ENCODE data around the gene RNU1-1. TPM values are rescaled to one million over a fixed set of nuclear protein-coding genes. Genes with fewer than 3 reads are reported as not detected.
A peak's percentile ranks its signal among the peaks of the same experiment; 100 is the strongest.
"Not testable (repeated sequence)": the region's sequence is repeated elsewhere in the genome, so short reads cannot be mapped to it uniquely, and the experiment has no call there.

The RNU1-1 gene
- total and polyA plus RNA-seq, 4 donors = under 0.01 to 3,134 TPM; not detected in 2

DNA sequence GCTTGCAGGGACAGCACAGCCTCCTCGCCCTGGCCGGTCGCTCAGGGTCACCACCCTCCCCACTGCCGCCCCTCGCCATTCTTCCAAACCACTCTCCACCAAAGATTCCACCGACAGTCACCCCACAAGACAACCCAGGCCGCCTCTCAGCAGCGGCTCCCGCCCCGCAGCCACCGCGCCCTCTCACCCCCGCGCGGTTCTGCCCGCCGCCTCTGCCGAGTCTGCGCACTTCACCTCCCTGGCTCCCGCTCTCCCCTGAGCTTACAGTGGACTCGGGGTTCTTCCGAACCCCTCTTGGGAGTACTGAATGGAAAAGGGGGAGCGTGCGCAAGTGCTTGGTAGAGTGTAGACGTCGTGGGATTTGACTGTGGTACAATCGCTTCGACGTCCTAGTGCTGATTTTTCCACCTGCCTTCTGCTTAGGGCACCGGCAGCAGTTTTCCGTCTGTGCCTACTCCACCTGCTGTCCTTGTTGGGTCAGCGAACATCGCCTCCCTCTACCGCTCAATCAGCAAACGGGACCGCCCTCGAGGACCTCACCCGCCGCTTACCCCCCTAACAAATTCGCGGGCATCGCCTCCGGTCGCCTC, 20.2 kb upstream of the RNU1-1 start:
- not testable (repeated sequence) for H3K4me3 ChIP-seq; DNase-seq; H3K36me3 ChIP-seq (ENCODE audit: control insufficient read depth in 4 of 4, insufficient read depth in 4 of 4, low read length in 4 of 4); H3K9me3 ChIP-seq (ENCODE audit: control insufficient read depth in 4 of 4, insufficient read depth in 3 of 4, low read length in 3 of 4); H3K9ac ChIP-seq (ENCODE audit: insufficient read depth in 1 of 2, low read length in 2 of 2); ATAC-seq (ENCODE audit: insufficient read depth, low FRiP score); H3K27ac ChIP-seq (ENCODE audit: low read depth in 1 of 2, low read length in 1 of 2); H3K4me1 ChIP-seq (ENCODE audit: control insufficient read depth in 5 of 5, insufficient read depth in 5 of 5, low read length in 5 of 5)
- H3K27me3 ChIP-seq (ENCODE audit: control insufficient read depth in 3 of 3, insufficient read depth in 3 of 3, low read length in 2 of 3) = peaks cover 0 to 19% (median 18%) of the 10 kb centered on the region in 3 donors
- whole genome bisulfite sequencing, 2 donors = 17 to 30% methylated on average over 29 to 35 of the region's 44 CpGs

DNA sequence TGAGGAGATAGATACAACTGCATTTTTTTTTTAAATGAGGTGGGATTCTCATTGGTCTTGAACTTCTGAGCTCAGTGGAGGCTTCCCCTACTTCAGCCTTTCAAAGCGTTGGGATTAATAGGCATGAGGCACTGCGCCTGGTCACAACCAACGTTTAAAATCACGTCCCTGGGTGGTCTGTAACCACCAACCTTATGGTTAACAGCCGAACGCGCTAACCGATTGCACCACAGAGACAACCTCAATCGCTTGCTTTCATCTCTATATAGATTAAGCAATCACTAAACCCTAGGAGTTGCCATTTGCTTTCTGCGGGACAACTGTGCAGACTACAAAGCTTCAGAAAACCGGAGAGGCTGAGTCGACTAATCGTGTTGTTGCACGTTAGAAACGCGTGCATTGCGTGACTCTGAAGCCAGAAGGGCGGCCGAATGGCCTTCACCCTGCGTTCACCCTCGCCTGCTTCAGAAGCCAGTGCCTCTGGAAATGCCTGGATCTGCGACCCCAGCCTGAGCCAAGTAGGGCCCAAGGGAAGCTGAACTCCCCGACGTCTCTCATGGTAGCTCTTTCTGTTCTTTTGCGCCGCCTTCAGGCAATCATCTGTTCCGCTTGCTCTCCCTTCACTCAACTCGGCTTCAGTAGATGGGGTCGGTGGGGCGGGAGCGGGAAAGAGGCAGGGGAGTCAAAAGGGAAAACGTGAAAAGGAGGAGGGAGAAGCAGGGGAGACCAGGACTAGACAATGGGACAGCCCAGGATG, 18.3 kb upstream of the RNU1-1 start:
- not testable (repeated sequence) for H3K4me3 ChIP-seq; H3K36me3 ChIP-seq (ENCODE audit: control insufficient read depth in 4 of 4, insufficient read depth in 4 of 4, low read length in 4 of 4); H3K27ac ChIP-seq (ENCODE audit: low read depth in 1 of 2, low read length in 1 of 2); H3K9me3 ChIP-seq (ENCODE audit: control insufficient read depth in 4 of 4, insufficient read depth in 3 of 4, low read length in 3 of 4); H3K4me1 ChIP-seq (ENCODE audit: control insufficient read depth in 5 of 5, insufficient read depth in 5 of 5, low read length in 5 of 5); DNase-seq; H3K9ac ChIP-seq (ENCODE audit: insufficient read depth in 1 of 2, low read length in 2 of 2); ATAC-seq (ENCODE audit: insufficient read depth, low FRiP score)
- H3K27me3 ChIP-seq (ENCODE audit: control insufficient read depth in 3 of 3, insufficient read depth in 3 of 3, low read length in 2 of 3) = peaks cover 0 to 18% (median 18%) of the 10 kb centered on the region in 3 donors
- WGBS, 2 donors = 40% methylated on average over 24 to 28 of the region's 32 CpGs

DNA sequence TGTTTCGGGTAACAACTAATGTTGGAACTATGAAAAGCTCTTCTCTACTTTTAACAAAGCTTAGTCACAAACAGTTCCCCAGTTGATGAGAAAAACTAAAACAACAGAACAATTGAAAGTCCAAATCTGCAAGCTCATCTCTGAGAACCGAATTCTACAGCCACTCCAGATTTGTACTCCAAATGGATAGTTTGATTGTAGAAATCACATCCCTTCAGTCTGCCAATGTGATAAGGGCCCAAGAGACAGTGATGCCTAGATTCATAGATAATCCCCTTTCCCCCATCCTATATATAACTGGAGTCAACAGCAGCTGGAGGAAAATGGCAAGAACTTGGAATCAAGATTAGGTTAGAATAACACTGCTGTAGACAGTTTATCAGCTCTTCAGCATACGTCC, 14.3 kb upstream of the RNU1-1 start:
- H3K4me3 ChIP-seq; H3K4me1 ChIP-seq (ENCODE audit: control insufficient read depth in 5 of 5, insufficient read depth in 5 of 5, low read length in 5 of 5); H3K9ac ChIP-seq (ENCODE audit: insufficient read depth in 1 of 2, low read length in 2 of 2); H3K27ac ChIP-seq (ENCODE audit: low read depth in 1 of 2, low read length in 1 of 2); DNase-seq; H3K27me3 ChIP-seq (ENCODE audit: control insufficient read depth in 3 of 3, insufficient read depth in 3 of 3, low read length in 2 of 3); ATAC-seq (ENCODE audit: insufficient read depth, low FRiP score); H3K9me3 ChIP-seq (ENCODE audit: control insufficient read depth in 4 of 4, insufficient read depth in 3 of 4, low read length in 3 of 4); H3K36me3 ChIP-seq (ENCODE audit: control insufficient read depth in 4 of 4, insufficient read depth in 4 of 4, low read length in 4 of 4): not testable (repeated sequence)
- 77 to 81% methylated on average over 3 of the region's 3 CpGs for WGBS, 2 donors

DNA sequence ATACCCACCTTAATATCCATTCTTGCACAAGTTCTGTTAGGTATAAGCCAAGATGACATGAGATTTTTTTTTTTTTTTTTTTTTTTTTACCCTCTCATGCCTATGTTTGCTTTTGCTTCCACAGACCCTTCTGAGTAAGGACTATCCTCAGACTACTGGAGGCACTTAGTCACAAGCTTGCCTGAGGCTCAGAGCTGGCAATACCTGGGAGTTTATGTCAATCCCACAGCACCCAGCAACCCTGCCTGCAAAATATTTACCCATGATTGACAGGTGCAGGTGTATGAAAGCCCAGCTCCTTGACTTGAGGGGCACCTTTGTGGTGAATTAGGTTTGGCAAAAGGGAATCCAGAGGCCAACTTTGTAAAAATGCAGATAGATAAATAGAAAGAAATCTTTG, 11.7 kb upstream of the RNU1-1 start:
- DNase-seq = peak; percentile 34 to 57 (median 39)
- H3K9ac ChIP-seq (ENCODE audit: insufficient read depth in 1 of 2, low read length in 2 of 2) = not testable (repeated sequence)

DNA sequence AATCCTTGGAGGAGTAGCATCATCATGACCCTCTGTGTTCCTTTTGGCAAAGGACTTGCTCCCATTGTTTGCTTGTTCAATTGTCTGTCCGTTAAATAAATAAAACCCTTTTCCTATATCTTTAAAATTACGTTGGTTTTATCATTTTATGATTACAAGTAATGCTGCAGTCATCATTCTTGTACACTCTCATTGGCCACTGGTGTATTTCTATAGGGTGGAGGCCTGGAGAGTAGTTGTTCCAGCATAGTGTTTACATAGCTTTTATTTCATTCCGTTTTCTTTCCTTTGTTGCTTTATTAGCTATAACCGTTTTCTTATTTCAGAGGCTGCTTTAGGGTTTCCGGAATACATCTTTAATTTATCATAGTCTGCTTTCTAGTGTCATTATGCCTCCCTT, 7.6 kb upstream of the RNU1-1 start:
- not testable (repeated sequence) for H3K36me3 ChIP-seq (ENCODE audit: control insufficient read depth in 4 of 4, insufficient read depth in 4 of 4, low read length in 4 of 4); ATAC-seq (ENCODE audit: insufficient read depth, low FRiP score); H3K4me3 ChIP-seq; DNase-seq; H3K27ac ChIP-seq (ENCODE audit: low read depth in 1 of 2, low read length in 1 of 2); H3K9ac ChIP-seq (ENCODE audit: insufficient read depth in 1 of 2, low read length in 2 of 2); H3K4me1 ChIP-seq (ENCODE audit: control insufficient read depth in 5 of 5, insufficient read depth in 5 of 5, low read length in 5 of 5); H3K9me3 ChIP-seq (ENCODE audit: control insufficient read depth in 4 of 4, insufficient read depth in 3 of 4, low read length in 3 of 4)
- WGBS, 2 donors = 66 to 77% methylated on average over 5 of the region's 5 CpGs
- H3K27me3 ChIP-seq (ENCODE audit: control insufficient read depth in 3 of 3, insufficient read depth in 3 of 3, low read length in 2 of 3) = peaks cover 0 to 15% (median 12%) of the 10 kb centered on the region in 3 donors

More for the DNA sequence above, 11.7 kb upstream of the RNU1-1 start:
- H3K9me3 ChIP-seq (ENCODE audit: control insufficient read depth in 4 of 4, insufficient read depth in 3 of 4, low read length in 3 of 4); H3K27ac ChIP-seq (ENCODE audit: low read depth in 1 of 2, low read length in 1 of 2); ATAC-seq (ENCODE audit: insufficient read depth, low FRiP score); H3K4me1 ChIP-seq (ENCODE audit: control insufficient read depth in 5 of 5, insufficient read depth in 5 of 5, low read length in 5 of 5); H3K27me3 ChIP-seq (ENCODE audit: control insufficient read depth in 3 of 3, insufficient read depth in 3 of 3, low read length in 2 of 3); H3K36me3 ChIP-seq (ENCODE audit: control insufficient read depth in 4 of 4, insufficient read depth in 4 of 4, low read length in 4 of 4); H3K4me3 ChIP-seq: not testable (repeated sequence)

DNA sequence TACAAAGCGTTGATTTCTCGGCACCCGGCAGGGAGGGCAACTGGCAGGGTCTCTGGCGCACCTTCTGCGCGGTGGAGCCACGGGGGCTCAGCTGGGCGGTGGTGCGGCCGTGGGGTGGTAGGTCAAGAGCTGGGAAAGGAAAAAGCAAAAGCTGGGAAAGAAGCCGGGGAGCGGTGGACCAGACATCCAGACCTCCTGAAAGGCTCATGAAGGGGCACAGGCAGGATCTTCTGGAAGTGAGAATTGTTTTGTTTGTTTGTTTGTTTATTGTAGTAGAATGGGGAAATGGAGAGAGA, 7.2 kb upstream of the RNU1-1 start:
- Histone ChIP-seq H3K9ac (ENCODE audit: insufficient read depth in 1 of 2, low read length in 2 of 2) (no peak overlapping the region), H3K27me3 (ENCODE audit: control insufficient read depth in 3 of 3, insufficient read depth in 3 of 3, low read length in 2 of 3) (peaks cover 0 to 15% (median 12%) of the 10 kb centered on the region in 3 donors), H3K4me3 (no peak overlapping the region), H3K4me1 (ENCODE audit: control insufficient read depth in 5 of 5, insufficient read depth in 5 of 5, low read length in 5 of 5) (peaks cover 0 to 5% (median 0%) of the 10 kb centered on the region in 5 donors), H3K9me3 (ENCODE audit: control insufficient read depth in 4 of 4, insufficient read depth in 3 of 4, low read length in 3 of 4) (no peaks in the 10 kb centered on the region), H3K36me3 (ENCODE audit: control insufficient read depth in 4 of 4, insufficient read depth in 4 of 4, low read length in 4 of 4) (no peaks in the 10 kb centered on the region), H3K27ac (ENCODE audit: low read depth in 1 of 2, low read length in 1 of 2) (no peak overlapping the region)
- 60 to 63% methylated on average over 12 of the region's 12 CpGs for WGBS, 2 donors
- ATAC-seq (ENCODE audit: insufficient read depth, low FRiP score) = no peak
- TF ChIP-seq, protein P1, sequence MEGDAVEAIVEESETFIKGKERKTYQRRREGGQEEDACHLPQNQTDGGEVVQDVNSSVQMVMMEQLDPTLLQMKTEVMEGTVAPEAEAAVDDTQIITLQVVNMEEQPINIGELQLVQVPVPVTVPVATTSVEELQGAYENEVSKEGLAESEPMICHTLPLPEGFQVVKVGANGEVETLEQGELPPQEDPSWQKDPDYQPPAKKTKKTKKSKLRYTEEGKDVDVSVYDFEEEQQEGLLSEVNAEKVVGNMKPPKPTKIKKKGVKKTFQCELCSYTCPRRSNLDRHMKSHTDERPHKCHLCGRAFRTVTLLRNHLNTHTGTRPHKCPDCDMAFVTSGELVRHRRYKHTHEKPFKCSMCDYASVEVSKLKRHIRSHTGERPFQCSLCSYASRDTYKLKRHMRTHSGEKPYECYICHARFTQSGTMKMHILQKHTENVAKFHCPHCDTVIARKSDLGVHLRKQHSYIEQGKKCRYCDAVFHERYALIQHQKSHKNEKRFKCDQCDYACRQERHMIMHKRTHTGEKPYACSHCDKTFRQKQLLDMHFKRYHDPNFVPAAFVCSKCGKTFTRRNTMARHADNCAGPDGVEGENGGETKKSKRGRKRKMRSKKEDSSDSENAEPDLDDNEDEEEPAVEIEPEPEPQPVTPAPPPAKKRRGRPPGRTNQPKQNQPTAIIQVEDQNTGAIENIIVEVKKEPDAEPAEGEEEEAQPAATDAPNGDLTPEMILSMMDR (IDR thresholded peaks at IDR 0.05; ENCODE audit: control extremely low read depth, extremely low read depth) = no peak
- no peak for DNase-seq

DNA sequence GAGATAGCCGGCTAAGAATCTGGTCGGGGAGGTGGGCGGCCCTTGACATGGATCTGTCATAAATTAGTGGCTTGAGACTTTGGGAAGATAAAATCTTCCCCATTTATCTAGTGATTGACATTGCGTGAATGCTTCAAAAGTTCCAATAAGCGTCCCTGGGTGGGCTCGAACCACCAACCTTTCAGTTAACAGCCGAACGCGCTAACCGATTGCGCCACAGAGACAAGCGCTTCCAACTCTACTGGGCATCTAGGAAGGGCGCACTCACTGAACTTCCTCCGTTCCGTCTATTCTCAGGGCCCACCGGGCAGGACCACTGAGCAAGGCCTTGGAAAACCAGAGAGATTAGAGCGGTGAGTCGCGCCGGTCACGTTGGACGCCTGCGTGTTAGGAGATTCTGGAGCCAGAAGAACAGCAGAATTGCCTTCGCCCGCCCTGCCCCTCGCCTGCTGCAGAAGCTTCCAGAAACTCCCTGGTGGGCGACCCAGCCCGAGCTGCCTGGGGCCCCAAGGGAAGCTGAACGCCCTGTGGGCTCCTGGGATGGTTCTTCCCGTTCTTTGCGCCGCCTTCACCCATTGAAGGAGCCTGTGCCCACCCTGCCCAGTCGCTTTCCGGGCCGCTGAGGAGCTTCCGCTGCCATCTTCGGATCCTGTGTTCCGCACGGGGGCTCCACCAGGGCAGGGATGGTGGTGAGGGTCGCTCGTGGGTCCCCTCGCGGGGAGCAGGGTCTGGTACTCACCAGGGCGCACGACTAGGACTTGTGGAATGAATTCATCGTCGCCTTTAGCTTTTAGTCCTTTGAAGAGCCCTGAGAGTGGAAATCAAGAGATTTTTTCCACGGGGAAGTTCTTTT, 6.6 kb upstream of the RNU1-1 start:
- H3K27me3 ChIP-seq (ENCODE audit: control insufficient read depth in 3 of 3, insufficient read depth in 3 of 3, low read length in 2 of 3) = peaks cover 0 to 15% (median 12%) of the 10 kb centered on the region in 3 donors
- not testable (repeated sequence) for H3K9me3 ChIP-seq (ENCODE audit: control insufficient read depth in 4 of 4, insufficient read depth in 3 of 4, low read length in 3 of 4); H3K36me3 ChIP-seq (ENCODE audit: control insufficient read depth in 4 of 4, insufficient read depth in 4 of 4, low read length in 4 of 4); H3K4me1 ChIP-seq (ENCODE audit: control insufficient read depth in 5 of 5, insufficient read depth in 5 of 5, low read length in 5 of 5); H3K9ac ChIP-seq (ENCODE audit: insufficient read depth in 1 of 2, low read length in 2 of 2); H3K4me3 ChIP-seq; H3K27ac ChIP-seq (ENCODE audit: low read depth in 1 of 2, low read length in 1 of 2); ATAC-seq (ENCODE audit: insufficient read depth, low FRiP score)
- WGBS, 2 donors = 25 to 29% methylated on average over 48 of the region's 48 CpGs
- DNase-seq = peak in 2 of 3 donors; percentile 18 to 38
